DMS79 (cell line): ENCODE measurements around the gene KDSR.

ENCODE experiments used
- DNase-seq: peaks from one replicate; lab custom pipeline; 2025; lab: John Stamatoyannopoulos, UW

Gene KDSR

GRCh38 chr18:63321291-63321690 is 45.7 kb downstream of the KDSR start:
- no peak for DNase-seq

- DNase-seq, result no peak
Measured at GRCh38 chr18:63320975-63321265, 46.1 kb downstream of the KDSR start.

- DNase-seq, result peak; percentile 59
Measured at GRCh38 chr18:63320123-63320974, 46.7 kb downstream of the KDSR start.

GRCh38 chr18:63319383-63320122 is 47.5 kb downstream of the KDSR start, which contains the start of gene BCL2:
TSS of gene BCL2 (minus strand) at chr18:63319769.
- peak; percentile 40 for DNase-seq

- DNase-seq, result no peak
Measured at GRCh38 chr18:63318889-63319382, 48.1 kb downstream of the KDSR start.

- DNase-seq, result peak; percentile 87
Measured at GRCh38 chr18:63317982-63318888, 48.8 kb downstream of the KDSR start.

GRCh38 chr18:63317556-63317946 is 49.5 kb downstream of the KDSR start:
- peak; percentile 46 for DNase-seq

- no peak for DNase-seq
Measured at GRCh38 chr18:63316612-63317555, 50.1 kb downstream of the KDSR start.

GRCh38 chr18:63315876-63316275 is 51.1 kb downstream of the KDSR start:
- no peak for DNase-seq

- no peak for DNase-seq
Measured at GRCh38 chr18:63315131-63315662, 51.8 kb downstream of the KDSR start.

GRCh38 chr18:63314062-63314790 is 52.8 kb downstream of the KDSR start:
- DNase-seq, result no peak

GRCh38 chr18:63313396-63313917 is 53.5 kb downstream of the KDSR start:
- DNase-seq, result no peak

GRCh38 chr18:63312737-63313395 is 54.1 kb downstream of the KDSR start:
- DNase-seq, result no peak

- no peak for DNase-seq
Measured at GRCh38 chr18:63312019-63312409, 55.0 kb downstream of the KDSR start.

- no peak for DNase-seq
Measured at GRCh38 chr18:63311118-63312018, 55.6 kb downstream of the KDSR start.

- no peak for DNase-seq
Measured at GRCh38 chr18:63309422-63309821, 57.6 kb downstream of the KDSR start.

GRCh38 chr18:63307551-63308200 is 59.3 kb downstream of the KDSR start:
- DNase-seq, result no peak
